WTC11 (cell line): ENCODE data around the gene MAP1LC3B. TPM values are rescaled to one million over a fixed set of nuclear protein-coding genes. Genes with fewer than 3 reads are reported as not detected.

Experiments
- ATAC-seq: fragments of 200-7000 bp; cut with Tn5 transposase; 2 replicates; pipeline ENCODE4 v1.10.0; 2021; ENCODE audit warnings: mild to moderate bottlenecking, moderate library complexity
- CTCF ChIA-PET: fragments of 300-600 bp; sonication (Branson Sonifier 250); formaldehyde crosslinking; loops from one replicate; lab custom pipeline; 2021; ENCODE audit warnings: antibody characterized with exemption; lab: Charles Lee
- POLR2A ChIA-PET: fragments of 350-600 bp; sonication (Branson Sonifier 250); formaldehyde crosslinking; loops from one replicate; lab custom pipeline; 2021; ENCODE audit warnings: antibody characterized with exemption; lab: Charles Lee
- DNase-seq: peaks from one replicate; pipeline ENCODE4 v3.0.0; 2021; ENCODE audit warnings: low spot score
- H3K27ac Mint-ChIP-seq: 2 replicates; pipeline ENCODE4 v1.8.0; 2021; ENCODE audit warnings: mixed read lengths
- H3K27me3 Mint-ChIP-seq: 2 replicates; pipeline ENCODE4 v1.8.0; 2021; ENCODE audit warnings: low read depth, mild to moderate bottlenecking, moderate library complexity, mixed read lengths
- H3K36me3 Mint-ChIP-seq: 2 replicates; pipeline ENCODE4 v1.8.0; 2021; ENCODE audit warnings: mixed read lengths
- H3K4me1 Mint-ChIP-seq: 2 replicates; pipeline ENCODE4 v1.8.0; 2022; ENCODE audit warnings: mixed read lengths
- H3K4me3 Mint-ChIP-seq: 2 replicates; pipeline ENCODE4 v1.8.0; 2021; ENCODE audit warnings: mild to moderate bottlenecking, moderate library complexity, mixed read lengths
- H3K9me3 Mint-ChIP-seq: 2 replicates; pipeline ENCODE4 v1.8.0; 2021; ENCODE audit warnings: mixed read lengths
- CREM ChIP-seq: sonication (generic); formaldehyde crosslinking; IDR thresholded peaks from 2 replicates; pipeline ENCODE4 v1.8.1; 2022; ENCODE audit warnings: mild to moderate bottlenecking, missing genetic modification reagents, moderate library complexity
- ETV6 ChIP-seq: sonication (generic); formaldehyde crosslinking; IDR thresholded peaks from 2 replicates; pipeline ENCODE4 v1.8.1; 2022; ENCODE audit warnings: mild to moderate bottlenecking, missing genetic modification reagents
- FOXJ3 ChIP-seq: sonication (generic); formaldehyde crosslinking; IDR thresholded peaks from 2 replicates; pipeline ENCODE4 v1.9.0; 2021; ENCODE audit warnings: missing genetic modification reagents, mild to moderate bottlenecking, borderline replicate concordance
- FOXP4 ChIP-seq: sonication (generic); formaldehyde crosslinking; IDR thresholded peaks from 2 replicates; pipeline ENCODE4 v1.8.0; 2022; ENCODE audit warnings: mild to moderate bottlenecking, missing genetic modification reagents
- GTF2I ChIP-seq: fragments of 250-450 bp; sonication (Bioruptor Pico); conservative IDR thresholded peaks from 2 replicates; pipeline ENCODE4 v1.4.0; 2021; ENCODE audit warnings: mild to moderate bottlenecking
- IRF1 ChIP-seq: sonication (generic); formaldehyde crosslinking; IDR thresholded peaks from 2 replicates; pipeline ENCODE4 v1.8.0; 2023; ENCODE audit warnings: missing genetic modification reagents
- MLX ChIP-seq: sonication (generic); formaldehyde crosslinking; IDR thresholded peaks from 2 replicates; pipeline ENCODE4 v1.8.1; 2023; ENCODE audit warnings: mild to moderate bottlenecking, missing genetic modification reagents, moderate library complexity
- NFATC4 ChIP-seq: fragments of 250-450 bp; sonication (Bioruptor Pico); IDR thresholded peaks from 2 replicates; pipeline ENCODE4 v1.9.0; 2021; ENCODE audit warnings: mild to moderate bottlenecking
- NR1H2 ChIP-seq: sonication (generic); formaldehyde crosslinking; IDR thresholded peaks from 2 replicates; pipeline ENCODE4 v1.9.0; 2021; ENCODE audit warnings: mild to moderate bottlenecking, moderate library complexity, missing genetic modification reagents
- PREB ChIP-seq: sonication (generic); formaldehyde crosslinking; IDR thresholded peaks from 2 replicates; pipeline ENCODE4 v1.8.1; 2022; ENCODE audit warnings: mild to moderate bottlenecking, missing genetic modification reagents, moderate library complexity, borderline replicate concordance
- PRRX2 ChIP-seq: fragments of 250-450 bp; sonication (Bioruptor Pico); IDR thresholded peaks from 2 replicates; pipeline ENCODE4 v1.8.0; 2021; ENCODE audit warnings: mild to moderate bottlenecking
- STAT6 ChIP-seq: sonication (generic); formaldehyde crosslinking; conservative IDR thresholded peaks from 2 replicates; pipeline ENCODE4 v1.8.1; 2023; ENCODE audit warnings: mild to moderate bottlenecking, low read depth, missing genetic modification reagents, moderate library complexity
- TP53 ChIP-seq: sonication (generic); formaldehyde crosslinking; IDR thresholded peaks from 2 replicates; pipeline ENCODE4 v1.8.1; 2023; ENCODE audit warnings: mild to moderate bottlenecking, missing genetic modification reagents
- ZBTB21 ChIP-seq: sonication (generic); formaldehyde crosslinking; IDR thresholded peaks from 2 replicates; pipeline ENCODE4 v1.8.1; 2023; ENCODE audit warnings: mild to moderate bottlenecking, missing genetic modification reagents, borderline replicate concordance
- ZBTB43 ChIP-seq: sonication (generic); formaldehyde crosslinking; IDR thresholded peaks from 2 replicates; pipeline ENCODE4 v1.8.1; 2023; ENCODE audit warnings: mild to moderate bottlenecking, missing genetic modification reagents
- ZNF396 ChIP-seq: fragments of 250-450 bp; sonication (Bioruptor Pico); IDR thresholded peaks from 2 replicates; pipeline ENCODE4 v1.8.0; 2021; ENCODE audit warnings: mild to moderate bottlenecking, moderate library complexity, borderline replicate concordance
- ZNF532 ChIP-seq: fragments of 250-450 bp; sonication (Bioruptor Pico); IDR thresholded peaks from 2 replicates; pipeline ENCODE4 v1.9.0; 2021; ENCODE audit warnings: mild to moderate bottlenecking, borderline replicate concordance
- ZNF671 ChIP-seq: fragments of 250-450 bp; sonication (Bioruptor Pico); IDR thresholded peaks from 2 replicates; pipeline ENCODE4 v1.8.0; 2021; ENCODE audit warnings: mild to moderate bottlenecking
- total RNA-seq: library from RNA; stranded (reverse); gene quantifications from 3 replicates; pipeline ENCODE4 v1.2.3, GENCODE V29; 2021

Gene MAP1LC3B
- total RNA-seq, 1 experiment from 2014 or later = 46.9 TPM

GRCh38 chr16:87383505-87384161 lies 8.5 kb upstream of the MAP1LC3B start, which contains the start of gene FBXO31 (continued):
- TF ChIP-seq IRF1 (CRISPR knock-in tag) (peak; percentile 72; the same call in 1 of the 2 replicates), NFATC4 (no peak), ZBTB43 (CRISPR knock-in tag) (peak; percentile 23; the same call in 1 of the 2 replicates), TP53 (CRISPR knock-in tag) (0 out of 2 replicates have a peak, but pooled peaks have one; percentile 80), FOXP4 (CRISPR knock-in tag) (peak; percentile 77; the same call in 1 of the 2 replicates), MLX (CRISPR knock-in tag) (no peak)

GRCh38 chr16:87384162-87384874 lies 7.8 kb upstream of the MAP1LC3B start:
- ATAC-seq (peak; percentile 29), DNase-seq (peak; percentile 70)
- no peaks in the 10 kb centered on the region for H3K27me3 Mint-ChIP-seq
- CTCF ChIA-PET = interaction anchor here (1.0 to 2.1 kb wide), 8 partner anchors 9 to 106 kb away, joined by 3 to 19 read pairs (median 4); partner anchors contain the start of gene C16orf95
- peaks cover 5% of the 10 kb centered on the region for H3K36me3 Mint-ChIP-seq
- peaks cover 39% of the 10 kb centered on the region for H3K4me1 Mint-ChIP-seq
- H3K27ac Mint-ChIP-seq = peak overlapping the region; percentile 94
- POLR2A ChIA-PET = interaction anchor here (0.9 to 2.3 kb wide), 5 partner anchors 9 to 86 kb away, joined by 3 to 9 read pairs (median 4); partner anchors contain the start of gene C16orf95
- H3K4me3 Mint-ChIP-seq = peak overlapping the region; percentile 80
- peaks cover under 1% of the 10 kb centered on the region for H3K9me3 Mint-ChIP-seq
- TF ChIP-seq GTF2I (CRISPR knock-in tag) = peak; percentile 98
- no peak for TF ChIP-seq ZNF396 (CRISPR knock-in tag)
- TF ChIP-seq ZNF671 (CRISPR knock-in tag) = no peak
- no peak for TF ChIP-seq ETV6
- no peak for TF ChIP-seq ZBTB21 (CRISPR knock-in tag)
- TF ChIP-seq FOXJ3 (CRISPR knock-in tag) = no peak
- no peak for TF ChIP-seq ZNF532 (CRISPR knock-in tag)
- TF ChIP-seq CREM (CRISPR knock-in tag) = peak; percentile 36; the same call in 1 of the 2 replicates
- TF ChIP-seq PREB = no peak
- TF ChIP-seq PRRX2 (CRISPR knock-in tag) = 0 out of 2 replicates have a peak, but pooled peaks have one; percentile 18
- no peak for TF ChIP-seq NR1H2 (CRISPR knock-in tag)
- TF ChIP-seq STAT6 (CRISPR knock-in tag) = no peak
